NB4 (cell line): ENCODE data around the gene NHEJ1.
A peak's percentile ranks its signal among the peaks of the same experiment; 100 is the strongest.

Experiments
- DNase-seq: peaks from one replicate; pipeline ENCODE4 v3.0.0; 2010; ENCODE audit warnings: low read depth
- H3K4me3 ChIP-seq: one replicate; pipeline ENCODE4 v1.5.1; 2011; ENCODE audit warnings: mild to moderate bottlenecking, low read depth, low read length, moderate library complexity
- MYC ChIP-seq: IDR thresholded peaks from 2 replicates; pipeline ENCODE4 v1.6.1; 2011; ENCODE audit warnings: low read depth, low read length
- POLR2A ChIP-seq: IDR thresholded peaks from 2 replicates; pipeline ENCODE4 v1.6.1; 2011; ENCODE audit warnings: mild to moderate bottlenecking; ENCODE audit not compliant: insufficient read length; ENCODE audit errors: extremely low read depth
- TF ChIP-seq, protein P1 (sequence below): IDR thresholded peaks from one replicate; pipeline ENCODE4 v1.5.1; 2012; ENCODE audit warnings: low read depth, low read length
- TF ChIP-seq, protein P2 (sequence below): IDR thresholded peaks from 2 replicates; pipeline ENCODE4 v1.6.1; 2011; ENCODE audit warnings: low read depth, low read length

The NHEJ1 gene

DNA sequence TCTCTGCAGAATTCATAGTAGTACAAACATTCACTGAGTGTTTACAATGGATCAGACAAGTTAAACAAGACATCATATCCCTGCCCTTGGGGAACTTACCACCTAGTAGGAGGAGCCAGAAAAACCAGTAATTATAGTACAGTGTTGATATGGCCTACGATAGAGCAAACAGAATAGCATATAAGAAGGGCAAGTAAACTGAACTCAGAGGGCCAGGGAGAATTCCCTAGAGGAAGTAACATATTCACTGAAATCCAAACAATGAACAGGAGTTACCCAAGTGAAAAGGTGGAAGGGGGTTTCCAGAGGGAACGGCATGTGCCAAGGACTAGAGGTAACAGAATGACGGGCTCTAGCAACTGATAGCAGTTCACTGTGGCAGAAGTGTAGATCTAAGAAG, 34.1 kb downstream of the NHEJ1 start:
- TF ChIP-seq POLR2A (no peak), MYC (no peak)
- TF ChIP-seq, protein P1, sequence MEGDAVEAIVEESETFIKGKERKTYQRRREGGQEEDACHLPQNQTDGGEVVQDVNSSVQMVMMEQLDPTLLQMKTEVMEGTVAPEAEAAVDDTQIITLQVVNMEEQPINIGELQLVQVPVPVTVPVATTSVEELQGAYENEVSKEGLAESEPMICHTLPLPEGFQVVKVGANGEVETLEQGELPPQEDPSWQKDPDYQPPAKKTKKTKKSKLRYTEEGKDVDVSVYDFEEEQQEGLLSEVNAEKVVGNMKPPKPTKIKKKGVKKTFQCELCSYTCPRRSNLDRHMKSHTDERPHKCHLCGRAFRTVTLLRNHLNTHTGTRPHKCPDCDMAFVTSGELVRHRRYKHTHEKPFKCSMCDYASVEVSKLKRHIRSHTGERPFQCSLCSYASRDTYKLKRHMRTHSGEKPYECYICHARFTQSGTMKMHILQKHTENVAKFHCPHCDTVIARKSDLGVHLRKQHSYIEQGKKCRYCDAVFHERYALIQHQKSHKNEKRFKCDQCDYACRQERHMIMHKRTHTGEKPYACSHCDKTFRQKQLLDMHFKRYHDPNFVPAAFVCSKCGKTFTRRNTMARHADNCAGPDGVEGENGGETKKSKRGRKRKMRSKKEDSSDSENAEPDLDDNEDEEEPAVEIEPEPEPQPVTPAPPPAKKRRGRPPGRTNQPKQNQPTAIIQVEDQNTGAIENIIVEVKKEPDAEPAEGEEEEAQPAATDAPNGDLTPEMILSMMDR: no peak
- TF ChIP-seq, protein P2, sequence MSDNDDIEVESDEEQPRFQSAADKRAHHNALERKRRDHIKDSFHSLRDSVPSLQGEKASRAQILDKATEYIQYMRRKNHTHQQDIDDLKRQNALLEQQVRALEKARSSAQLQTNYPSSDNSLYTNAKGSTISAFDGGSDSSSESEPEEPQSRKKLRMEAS: no peak
- H3K4me3 ChIP-seq: no peak overlapping the region
- no peak for DNase-seq

DNA sequence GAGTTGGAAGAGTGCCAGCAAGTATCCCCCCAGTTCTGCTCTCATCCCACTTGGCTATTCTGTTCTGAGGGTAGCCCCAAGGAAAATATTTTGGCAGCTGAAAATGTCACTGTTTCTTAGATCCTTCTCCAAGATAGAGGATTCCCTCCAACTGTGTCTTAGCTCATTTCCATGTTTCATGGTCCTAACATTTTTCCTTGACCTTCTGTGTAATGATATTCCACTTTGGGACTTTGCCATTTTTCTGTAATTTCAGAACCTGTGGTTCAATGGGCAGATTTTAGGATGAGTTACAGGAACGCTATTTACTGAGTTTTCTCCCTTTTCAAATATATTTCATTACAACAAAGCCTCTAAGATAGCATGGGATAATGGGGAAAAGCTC, 34.7 kb downstream of the NHEJ1 start:
- TF ChIP-seq, protein P2: no peak
- TF ChIP-seq, protein P1: no peak
- no peak overlapping the region for H3K4me3 ChIP-seq

DNA sequence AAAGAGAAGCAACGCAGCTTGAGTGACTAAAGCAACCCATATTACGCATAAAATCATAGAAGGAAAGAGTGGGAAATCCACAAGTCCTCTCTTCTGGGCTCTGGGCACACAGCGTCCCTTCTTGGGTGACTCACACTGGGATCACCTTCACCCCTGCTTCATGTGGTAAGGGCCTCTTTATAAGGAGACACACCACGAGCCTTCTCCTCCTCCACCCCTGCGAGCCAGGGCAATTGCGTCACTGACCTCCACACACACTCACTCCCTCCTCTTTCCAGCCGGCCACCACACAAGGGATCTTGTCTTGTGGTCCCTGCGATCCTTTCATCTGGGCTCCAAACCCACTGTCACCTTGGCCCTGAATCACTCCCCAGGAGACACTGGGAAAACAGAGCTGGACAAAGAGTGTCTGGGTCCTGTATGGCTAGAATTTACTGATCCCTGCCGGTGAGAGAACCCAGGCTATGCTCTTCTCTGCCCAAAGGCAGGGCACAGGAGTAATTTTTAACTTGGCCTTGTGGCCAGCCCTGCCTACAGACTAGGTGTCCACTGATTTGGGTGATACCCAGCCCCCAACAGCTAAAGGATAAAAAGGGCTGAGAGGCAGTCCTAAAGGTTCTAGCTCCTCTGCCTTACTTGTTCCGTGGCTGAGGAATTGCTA, 35.3 kb downstream of the NHEJ1 start:
- TF ChIP-seq, protein P1: no peak
- TF ChIP-seq MYC (peak; percentile 19; the same call in 1 of the 2 replicates), POLR2A (no peak)
- TF ChIP-seq, protein P2: 0 out of 2 replicates have a peak, but pooled peaks have one; percentile 12
- no peak overlapping the region for H3K4me3 ChIP-seq
- peak; percentile 88 for DNase-seq

More for the DNA sequence above, 34.7 kb downstream of the NHEJ1 start:
- DNase-seq: no peak

DNA sequence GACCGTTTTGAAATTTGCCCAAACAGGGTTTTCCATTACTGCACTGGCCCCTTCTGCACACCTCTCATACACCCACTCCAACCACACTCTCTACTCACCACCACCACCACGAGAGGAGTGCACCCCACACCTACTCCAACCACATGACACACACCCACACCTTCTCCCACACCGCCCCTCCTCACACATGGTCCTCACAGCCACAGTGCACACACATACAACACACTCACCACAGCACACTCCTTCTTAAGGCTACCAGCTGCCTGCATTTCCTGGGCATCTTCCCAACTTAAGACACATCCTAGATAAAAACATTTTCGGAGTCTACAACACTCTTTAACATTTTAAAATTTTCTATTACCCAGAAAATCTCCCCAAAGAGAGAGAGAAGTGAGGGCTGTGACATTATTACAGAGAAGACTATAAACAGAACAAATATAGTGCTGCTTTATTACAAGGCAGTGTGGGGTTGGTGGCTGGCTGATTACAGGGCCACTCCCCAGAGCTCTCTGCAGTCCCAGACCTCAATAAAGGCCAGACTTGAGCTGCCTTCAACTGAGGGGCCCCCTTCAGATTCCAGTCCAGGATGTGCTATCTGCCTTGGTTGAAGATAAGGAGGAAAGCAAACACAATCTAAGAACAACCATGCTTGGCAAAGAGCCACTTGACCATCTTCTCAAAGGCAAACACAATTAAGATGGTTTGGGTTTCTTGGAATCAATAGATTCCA, 36.1 kb downstream of the NHEJ1 start:
- peak; percentile 39 for DNase-seq
- TF ChIP-seq, protein P2: no peak
- TF ChIP-seq, protein P1: no peak
- TF ChIP-seq POLR2A (no peak), MYC (no peak)
- H3K4me3 ChIP-seq: no peak overlapping the region

DNA sequence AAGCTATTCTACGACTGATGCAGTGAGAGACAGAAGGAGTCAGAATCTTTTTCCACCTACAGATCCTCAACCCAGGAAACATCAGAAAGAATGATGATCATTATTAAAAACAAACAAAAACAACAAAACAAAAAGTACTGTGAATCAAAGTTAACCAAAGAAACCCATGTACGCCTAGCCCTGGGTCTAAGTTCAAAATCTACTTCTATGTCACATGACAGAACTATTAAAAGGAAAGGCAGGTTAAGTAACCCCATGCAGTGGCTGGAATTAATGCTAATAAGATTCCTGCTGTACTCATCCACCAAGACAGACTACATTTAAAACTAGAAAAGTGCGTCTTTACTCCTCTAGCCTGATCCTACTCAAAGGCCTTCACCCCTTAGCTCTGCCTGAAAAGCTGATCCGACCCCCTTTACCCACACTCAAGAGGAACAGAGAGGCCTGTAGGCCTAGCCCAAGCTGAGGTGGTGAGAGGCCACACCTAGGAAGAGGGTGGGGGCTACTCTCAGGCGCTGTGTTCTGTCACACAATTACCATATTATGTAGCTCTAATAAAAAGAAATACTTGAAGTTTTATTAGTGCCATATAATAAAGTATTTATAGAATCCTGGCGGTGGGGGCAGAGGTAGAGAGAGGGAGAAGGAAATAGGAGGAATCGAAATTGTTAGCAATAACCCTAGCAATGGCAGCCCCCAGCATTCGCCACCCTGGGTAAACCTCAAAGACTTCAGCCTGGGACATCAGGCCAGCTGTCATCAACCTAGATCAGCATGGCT, 37.1 kb downstream of the NHEJ1 start:
- TF ChIP-seq, protein P1: no peak
- TF ChIP-seq POLR2A (no peak), MYC (no peak)
- TF ChIP-seq, protein P2: no peak

More for the DNA sequence above, 37.1 kb downstream of the NHEJ1 start:
- no peak for DNase-seq
- no peak overlapping the region for H3K4me3 ChIP-seq
